HepG2 (cell line): ENCODE results near the gene NUDT16. TPM values are rescaled to one million over a fixed set of nuclear protein-coding genes. Genes with fewer than 3 reads are reported as not detected.

Experiments
- ATAC-seq: fragments of 200-7000 bp; cut with Tn5 transposase; 3 replicates; pipeline ENCODE4 v1.9.1; 2020; ENCODE audit warnings: mild to moderate bottlenecking, moderate library complexity
- BruUV-seq: library from RNA; stranded (reverse); fragments of 400-500 nt; replicated peaks from 2 replicates; lab custom pipeline; 2021; lab: Mats Ljungman, UMichigan
- CTCF ChIA-PET: fragments of 300-600 bp; formaldehyde crosslinking; extraction: SDS; loops from one replicate; lab custom pipeline; 2021; ENCODE audit warnings: low total read pairs, inconsistent platforms, low intra/inter-chr PET ratio; lab: Yijun Ruan, JAX
- POLR2A ChIA-PET: fragments of 350-600 bp; sonication (Branson Sonifier 250); formaldehyde crosslinking; loops from one replicate; lab custom pipeline; 2020; ENCODE audit warnings: antibody characterized with exemption, inconsistent platforms; lab: Yijun Ruan, JAX
- DNase-seq: peaks from one replicate; pipeline ENCODE4 v3.0.0-alpha.2; 2015; ENCODE audit warnings: low spot score
- FAIRE-seq: peaks from 3 replicates; lab custom pipeline; 2011; peaks lifted over from hg19 to GRCh38; lab: Jason Lieb, UNC
- H2AFZ ChIP-seq: one replicate; pipeline ENCODE4 v1.6.1; 2011; ENCODE audit warnings: low read length, inconsistent platforms
- H3K27ac ChIP-seq: fragments of 300-600 bp; 3 replicates; pipeline ENCODE4 v1.8.0; 2011; ENCODE audit warnings: mixed run types, mild to moderate bottlenecking, mixed read lengths, low read length, inconsistent platforms; ENCODE audit not compliant: insufficient read depth; ENCODE audit errors: extremely low read length
- H3K27me3 ChIP-seq, 2 experiments: fragments of 200-600 bp in 1 of 2; 2 replicates in 1 of 2; 3 replicates in 1 of 2; pipeline versions ENCODE4 v1.6.0 to v1.8.0; 2011; ENCODE audit warnings: low read length in 2 of 2, mild to moderate bottlenecking in 2 of 2, moderate library complexity in 2 of 2, inconsistent platforms in 1 of 2; ENCODE audit not compliant: insufficient read depth in 2 of 2, control insufficient read depth in 1 of 2
- H3K36me3 ChIP-seq, 2 experiments: fragments of 200-600 bp in 1 of 2; replicated peaks in 1 of 2; 2 replicates in 1 of 2; 3 replicates in 1 of 2; pipeline versions ENCODE4 v1.5.1 to v1.8.0; 2011; ENCODE audit warnings: low read length in 2 of 2, inconsistent platforms in 1 of 2; ENCODE audit not compliant: insufficient read depth in 2 of 2, control insufficient read depth in 1 of 2
- H3K4me1 ChIP-seq: 2 replicates; pipeline ENCODE4 v1.5.1; 2012; ENCODE audit warnings: low read length, inconsistent platforms; ENCODE audit not compliant: insufficient read depth
- H3K4me2 ChIP-seq: 2 replicates; pipeline ENCODE4 v1.6.0; 2011; ENCODE audit warnings: low read depth, low read length, inconsistent platforms
- H3K4me3 ChIP-seq, 3 experiments: fragments of 200-600 bp in 1 of 3; sonication (generic), shearing (Covaris generic) in 1 of 3; replicated peaks in 1 of 3; 2 replicates each; pipeline ENCODE4 v1.5.1; 2011 to 2016; ENCODE audit warnings: low read length in 3 of 3, inconsistent platforms in 2 of 3, low read depth in 2 of 3, mild to moderate bottlenecking in 2 of 3, control low read depth in 1 of 3, mixed read lengths in 1 of 3; ENCODE audit not compliant: insufficient read depth in 1 of 3
- H3K79me2 ChIP-seq: one replicate; pipeline ENCODE4 v1.6.1; 2011; ENCODE audit warnings: low read length, inconsistent platforms; ENCODE audit not compliant: insufficient read depth
- H3K9ac ChIP-seq: 2 replicates; pipeline ENCODE4 v1.6.0; 2011; ENCODE audit warnings: mild to moderate bottlenecking, low read depth, low read length, inconsistent platforms; ENCODE audit not compliant: insufficient read depth
- H3K9me3 ChIP-seq: 2 replicates; pipeline ENCODE4 v1.5.1; 2012; ENCODE audit warnings: mild to moderate bottlenecking, low read length
- H4K20me1 ChIP-seq: 2 replicates; pipeline ENCODE4 v1.6.0; 2011; ENCODE audit warnings: inconsistent platforms, mild to moderate bottlenecking, low read length, moderate library complexity; ENCODE audit not compliant: insufficient read depth
- BCLAF1 ChIP-seq: fragments of 450-650 bp; IDR thresholded peaks from 2 replicates; pipeline ENCODE4 v1.6.1; 2017; ENCODE audit warnings: mild to moderate bottlenecking
- ZNF136 ChIP-seq: sonication (generic); formaldehyde crosslinking; IDR thresholded peaks from 2 replicates; pipeline ENCODE4 v1.8.1; 2022; ENCODE audit warnings: low read depth, mild to moderate bottlenecking, moderate library complexity, missing genetic modification reagents
- ZNF224 ChIP-seq: sonication (generic); formaldehyde crosslinking; IDR thresholded peaks from 2 replicates; pipeline ENCODE4 v1.5.0; 2020; ENCODE audit warnings: mild to moderate bottlenecking, missing genetic modification reagents
- ZNF883 ChIP-seq: sonication (generic); formaldehyde crosslinking; IDR thresholded peaks from 2 replicates; pipeline ENCODE4 v1.5.1; 2020; ENCODE audit warnings: mild to moderate bottlenecking, missing genetic modification reagents; ENCODE audit errors: not compliant biosample characterization
- WGBS: methylation state at CpG from one replicate; pipeline ENCODE4 v1.1.6; 2017; ENCODE audit warnings: low lambda C conversion rate; 5-methylcytosine and 5-hydroxymethylcytosine counted together
- in situ Hi-C: cut with HindIII; loops from 2 replicates; pipeline ENCODE4 v1.10.0; 2017; ENCODE audit warnings: low pct_unique_long_range_greater_than_20kb; ENCODE audit not compliant: extremely low pct_ligation_motif_present
- intact Hi-C: fragments of 100-400 bp; cut with micrococcal nuclease; formaldehyde crosslinking; loops from one replicate; pipeline ENCODE4 v1.10.0; 2022; ENCODE audit not compliant: unreplicated experiment
- polyA plus RNA-seq, 8 experiments: library from polyadenylated mRNA; depleted of rRNA in 3 of 8; stranded (reverse) in 7 of 8; unstranded in 1 of 8; fragments of >200 nt; fragmentation: Illumina TruSeq in 4 of 8; extraction: Trizol in 4 of 8; gene quantifications; 2 replicates each; pipeline versions ENCODE4 v1.2.1 to v1.2.3, GENCODE V29; 2011 to 2016; ENCODE audit warnings: low read depth in 4 of 8, missing spikeins in 1 of 8, mixed read lengths in 1 of 8; ENCODE audit not compliant: insufficient read depth in 1 of 8
- total RNA-seq, 5 experiments: library from RNA; depleted of rRNA; stranded (reverse); fragments of >200 nt; fragmentation: Illumina TruSeq; extraction: Trizol; gene quantifications; 2 replicates each; pipeline ENCODE4 v1.2.3, GENCODE V29; 2016; ENCODE audit warnings: low read depth in 1 of 5
- TF ChIP-seq, protein P1 (sequence below): sonication (generic); formaldehyde crosslinking; IDR thresholded peaks from 2 replicates; pipeline ENCODE4 v1.5.0; 2020; ENCODE audit warnings: mild to moderate bottlenecking, missing genetic modification reagents, borderline replicate concordance
- TF ChIP-seq, protein P2 (sequence below): sonication (generic); formaldehyde crosslinking; IDR thresholded peaks from 2 replicates; pipeline ENCODE4 v1.5.0; 2020; ENCODE audit warnings: mild to moderate bottlenecking, missing genetic modification reagents, borderline replicate concordance
- TF ChIP-seq, protein P3 (sequence below): sonication (generic); formaldehyde crosslinking; IDR thresholded peaks from 2 replicates; pipeline ENCODE4 v1.9.0; 2021; ENCODE audit warnings: missing genetic modification reagents, mild to moderate bottlenecking, borderline replicate concordance

NUDT16 gene
- total and polyA plus RNA-seq, 2 of the 13 experiments (the other 11 are each of a cell fraction or from before 2014, with no cell fraction given): 5.4 to 14.8 TPM

DNA sequence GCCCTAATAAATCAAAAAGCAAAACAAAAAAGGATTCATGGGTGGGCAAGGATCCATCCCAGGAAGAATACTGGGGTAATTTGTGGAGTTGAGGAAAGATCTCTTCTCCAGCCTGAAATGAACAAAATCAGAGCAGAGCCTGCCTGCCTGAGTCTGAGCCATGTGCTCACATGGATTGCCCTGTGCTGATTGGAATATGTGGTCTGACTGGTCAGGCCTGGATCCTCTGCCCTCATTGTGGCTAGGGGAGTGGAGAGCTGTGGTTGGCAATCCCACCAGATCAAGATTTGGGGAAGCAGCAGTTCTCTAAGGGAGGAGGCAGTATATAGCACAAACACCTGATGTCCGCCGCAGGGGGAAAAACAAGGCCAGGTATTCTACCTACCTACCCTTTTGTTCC is 6.8 kb upstream of the NUDT16 start:
- Histone ChIP-seq H3K4me2 (no peak overlapping the region), H3K79me2 (no peaks in the 10 kb centered on the region), H3K9me3 (no peaks in the 10 kb centered on the region), H3K4me1 (no peaks in the 10 kb centered on the region), H3K36me3 (no peaks in the 10 kb centered on the region; a peak in 1 of 5 replicates), H3K4me3 (no peak overlapping the region), H3K27me3 (no peaks in the 10 kb centered on the region), H4K20me1 (no peaks in the 10 kb centered on the region), H2AFZ (no peak overlapping the region), H3K27ac (no peak overlapping the region), H3K9ac (no peak overlapping the region)
- BruUV-seq: no TSS peak
- POLR2A ChIA-PET: no interaction called here
- intact Hi-C loops (no loop called here), in situ Hi-C loops (no loop called here)
- DNase-seq (no peak), FAIRE-seq (no peak), ATAC-seq (no peak)
- whole genome bisulfite sequencing: 100% methylated on average over 2 of the region's 2 CpGs
- CTCF ChIA-PET: no interaction called here
- TF ChIP-seq BCLAF1 (no peak), ZNF224 (CRISPR knock-in tag) (no peak), ZNF136 (CRISPR knock-in tag) (no peak), ZNF883 (CRISPR knock-in tag) (no peak)
- TF ChIP-seq, protein P1, sequence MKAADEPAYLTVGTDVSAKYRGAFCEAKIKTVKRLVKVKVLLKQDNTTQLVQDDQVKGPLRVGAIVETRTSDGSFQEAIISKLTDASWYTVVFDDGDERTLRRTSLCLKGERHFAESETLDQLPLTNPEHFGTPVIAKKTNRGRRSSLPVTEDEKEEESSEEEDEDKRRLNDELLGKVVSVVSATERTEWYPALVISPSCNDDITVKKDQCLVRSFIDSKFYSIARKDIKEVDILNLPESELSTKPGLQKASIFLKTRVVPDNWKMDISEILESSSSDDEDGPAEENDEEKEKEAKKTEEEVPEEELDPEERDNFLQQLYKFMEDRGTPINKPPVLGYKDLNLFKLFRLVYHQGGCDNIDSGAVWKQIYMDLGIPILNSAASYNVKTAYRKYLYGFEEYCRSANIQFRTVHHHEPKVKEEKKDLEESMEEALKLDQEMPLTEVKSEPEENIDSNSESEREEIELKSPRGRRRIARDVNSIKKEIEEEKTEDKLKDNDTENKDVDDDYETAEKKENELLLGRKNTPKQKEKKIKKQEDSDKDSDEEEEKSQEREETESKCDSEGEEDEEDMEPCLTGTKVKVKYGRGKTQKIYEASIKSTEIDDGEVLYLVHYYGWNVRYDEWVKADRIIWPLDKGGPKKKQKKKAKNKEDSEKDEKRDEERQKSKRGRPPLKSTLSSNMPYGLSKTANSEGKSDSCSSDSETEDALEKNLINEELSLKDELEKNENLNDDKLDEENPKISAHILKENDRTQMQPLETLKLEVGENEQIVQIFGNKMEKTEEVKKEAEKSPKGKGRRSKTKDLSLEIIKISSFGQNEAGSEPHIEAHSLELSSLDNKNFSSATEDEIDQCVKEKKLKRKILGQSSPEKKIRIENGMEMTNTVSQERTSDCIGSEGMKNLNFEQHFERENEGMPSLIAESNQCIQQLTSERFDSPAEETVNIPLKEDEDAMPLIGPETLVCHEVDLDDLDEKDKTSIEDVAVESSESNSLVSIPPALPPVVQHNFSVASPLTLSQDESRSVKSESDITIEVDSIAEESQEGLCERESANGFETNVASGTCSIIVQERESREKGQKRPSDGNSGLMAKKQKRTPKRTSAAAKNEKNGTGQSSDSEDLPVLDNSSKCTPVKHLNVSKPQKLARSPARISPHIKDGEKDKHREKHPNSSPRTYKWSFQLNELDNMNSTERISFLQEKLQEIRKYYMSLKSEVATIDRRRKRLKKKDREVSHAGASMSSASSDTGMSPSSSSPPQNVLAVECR: no peak
- TF ChIP-seq, protein P2, sequence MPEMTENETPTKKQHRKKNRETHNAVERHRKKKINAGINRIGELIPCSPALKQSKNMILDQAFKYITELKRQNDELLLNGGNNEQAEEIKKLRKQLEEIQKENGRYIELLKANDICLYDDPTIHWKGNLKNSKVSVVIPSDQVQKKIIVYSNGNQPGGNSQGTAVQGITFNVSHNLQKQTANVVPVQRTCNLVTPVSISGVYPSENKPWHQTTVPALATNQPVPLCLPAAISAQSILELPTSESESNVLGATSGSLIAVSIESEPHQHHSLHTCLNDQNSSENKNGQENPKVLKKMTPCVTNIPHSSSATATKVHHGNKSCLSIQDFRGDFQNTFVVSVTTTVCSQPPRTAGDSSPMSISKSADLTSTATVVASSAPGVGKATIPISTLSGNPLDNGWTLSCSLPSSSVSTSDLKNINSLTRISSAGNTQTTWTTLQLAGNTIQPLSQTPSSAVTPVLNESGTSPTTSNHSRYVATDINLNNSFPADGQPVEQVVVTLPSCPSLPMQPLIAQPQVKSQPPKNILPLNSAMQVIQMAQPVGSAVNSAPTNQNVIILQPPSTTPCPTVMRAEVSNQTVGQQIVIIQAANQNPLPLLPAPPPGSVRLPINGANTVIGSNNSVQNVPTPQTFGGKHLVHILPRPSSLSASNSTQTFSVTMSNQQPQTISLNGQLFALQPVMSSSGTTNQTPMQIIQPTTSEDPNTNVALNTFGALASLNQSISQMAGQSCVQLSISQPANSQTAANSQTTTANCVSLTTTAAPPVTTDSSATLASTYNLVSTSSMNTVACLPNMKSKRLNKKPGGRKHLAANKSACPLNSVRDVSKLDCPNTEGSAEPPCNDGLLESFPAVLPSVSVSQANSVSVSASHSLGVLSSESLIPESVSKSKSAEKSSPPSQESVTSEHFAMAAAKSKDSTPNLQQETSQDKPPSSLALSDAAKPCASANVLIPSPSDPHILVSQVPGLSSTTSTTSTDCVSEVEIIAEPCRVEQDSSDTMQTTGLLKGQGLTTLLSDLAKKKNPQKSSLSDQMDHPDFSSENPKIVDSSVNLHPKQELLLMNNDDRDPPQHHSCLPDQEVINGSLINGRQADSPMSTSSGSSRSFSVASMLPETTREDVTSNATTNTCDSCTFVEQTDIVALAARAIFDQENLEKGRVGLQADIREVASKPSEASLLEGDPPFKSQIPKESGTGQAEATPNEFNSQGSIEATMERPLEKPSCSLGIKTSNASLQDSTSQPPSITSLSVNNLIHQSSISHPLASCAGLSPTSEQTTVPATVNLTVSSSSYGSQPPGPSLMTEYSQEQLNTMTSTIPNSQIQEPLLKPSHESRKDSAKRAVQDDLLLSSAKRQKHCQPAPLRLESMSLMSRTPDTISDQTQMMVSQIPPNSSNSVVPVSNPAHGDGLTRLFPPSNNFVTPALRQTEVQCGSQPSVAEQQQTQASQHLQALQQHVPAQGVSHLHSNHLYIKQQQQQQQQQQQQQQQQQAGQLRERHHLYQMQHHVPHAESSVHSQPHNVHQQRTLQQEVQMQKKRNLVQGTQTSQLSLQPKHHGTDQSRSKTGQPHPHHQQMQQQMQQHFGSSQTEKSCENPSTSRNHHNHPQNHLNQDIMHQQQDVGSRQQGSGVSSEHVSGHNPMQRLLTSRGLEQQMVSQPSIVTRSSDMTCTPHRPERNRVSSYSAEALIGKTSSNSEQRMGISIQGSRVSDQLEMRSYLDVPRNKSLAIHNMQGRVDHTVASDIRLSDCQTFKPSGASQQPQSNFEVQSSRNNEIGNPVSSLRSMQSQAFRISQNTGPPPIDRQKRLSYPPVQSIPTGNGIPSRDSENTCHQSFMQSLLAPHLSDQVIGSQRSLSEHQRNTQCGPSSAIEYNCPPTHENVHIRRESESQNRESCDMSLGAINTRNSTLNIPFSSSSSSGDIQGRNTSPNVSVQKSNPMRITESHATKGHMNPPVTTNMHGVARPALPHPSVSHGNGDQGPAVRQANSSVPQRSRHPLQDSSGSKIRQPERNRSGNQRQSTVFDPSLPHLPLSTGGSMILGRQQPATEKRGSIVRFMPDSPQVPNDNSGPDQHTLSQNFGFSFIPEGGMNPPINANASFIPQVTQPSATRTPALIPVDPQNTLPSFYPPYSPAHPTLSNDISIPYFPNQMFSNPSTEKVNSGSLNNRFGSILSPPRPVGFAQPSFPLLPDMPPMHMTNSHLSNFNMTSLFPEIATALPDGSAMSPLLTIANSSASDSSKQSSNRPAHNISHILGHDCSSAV (CRISPR knock-in tag): no peak
- TF ChIP-seq, protein P3, sequence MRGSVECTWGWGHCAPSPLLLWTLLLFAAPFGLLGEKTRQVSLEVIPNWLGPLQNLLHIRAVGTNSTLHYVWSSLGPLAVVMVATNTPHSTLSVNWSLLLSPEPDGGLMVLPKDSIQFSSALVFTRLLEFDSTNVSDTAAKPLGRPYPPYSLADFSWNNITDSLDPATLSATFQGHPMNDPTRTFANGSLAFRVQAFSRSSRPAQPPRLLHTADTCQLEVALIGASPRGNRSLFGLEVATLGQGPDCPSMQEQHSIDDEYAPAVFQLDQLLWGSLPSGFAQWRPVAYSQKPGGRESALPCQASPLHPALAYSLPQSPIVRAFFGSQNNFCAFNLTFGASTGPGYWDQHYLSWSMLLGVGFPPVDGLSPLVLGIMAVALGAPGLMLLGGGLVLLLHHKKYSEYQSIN (CRISPR knock-in tag): no peak
